NCI-H2196 (cell line): ENCODE data around the gene FBXO31.

Source experiments
- DNase-seq: peaks from one replicate; lab custom pipeline; 2025; ENCODE audit not compliant: unreplicated experiment; lab: John Stamatoyannopoulos, UW

FBXO31 gene, protein sequence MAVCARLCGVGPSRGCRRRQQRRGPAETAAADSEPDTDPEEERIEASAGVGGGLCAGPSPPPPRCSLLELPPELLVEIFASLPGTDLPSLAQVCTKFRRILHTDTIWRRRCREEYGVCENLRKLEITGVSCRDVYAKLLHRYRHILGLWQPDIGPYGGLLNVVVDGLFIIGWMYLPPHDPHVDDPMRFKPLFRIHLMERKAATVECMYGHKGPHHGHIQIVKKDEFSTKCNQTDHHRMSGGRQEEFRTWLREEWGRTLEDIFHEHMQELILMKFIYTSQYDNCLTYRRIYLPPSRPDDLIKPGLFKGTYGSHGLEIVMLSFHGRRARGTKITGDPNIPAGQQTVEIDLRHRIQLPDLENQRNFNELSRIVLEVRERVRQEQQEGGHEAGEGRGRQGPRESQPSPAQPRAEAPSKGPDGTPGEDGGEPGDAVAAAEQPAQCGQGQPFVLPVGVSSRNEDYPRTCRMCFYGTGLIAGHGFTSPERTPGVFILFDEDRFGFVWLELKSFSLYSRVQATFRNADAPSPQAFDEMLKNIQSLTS

DNA sequence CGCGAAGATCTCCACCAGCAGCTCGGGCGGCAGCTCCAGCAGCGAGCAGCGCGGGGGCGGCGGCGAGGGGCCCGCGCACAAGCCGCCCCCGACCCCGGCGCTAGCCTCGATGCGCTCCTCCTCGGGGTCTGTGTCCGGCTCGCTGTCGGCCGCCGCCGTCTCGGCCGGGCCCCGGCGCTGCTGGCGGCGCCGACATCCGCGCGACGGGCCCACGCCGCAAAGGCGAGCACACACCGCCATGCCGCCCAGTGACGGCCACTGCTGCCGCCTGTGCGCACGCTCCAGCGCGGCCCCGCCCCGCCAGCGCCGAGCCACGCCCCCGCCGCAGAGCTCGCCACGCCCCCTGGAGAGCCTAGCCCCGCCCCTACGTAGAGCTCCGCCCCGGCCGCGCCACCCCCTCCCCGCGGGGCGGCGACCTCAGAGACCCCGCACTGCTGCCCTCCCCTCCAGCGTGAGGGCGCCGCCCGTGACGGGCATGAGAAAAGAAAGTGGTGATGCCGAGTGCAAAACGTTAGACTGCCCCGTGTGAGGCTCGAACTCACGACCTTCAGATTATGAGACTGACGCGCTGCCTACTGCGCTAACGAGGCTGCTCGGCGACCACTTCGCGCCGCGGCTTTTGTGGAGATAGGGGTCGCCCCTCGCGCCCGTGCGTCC, at the start of gene FBXO31:
FBXO31 (minus strand) TSS at position 272 of the 657 bp plus-strand sequence; CDS start at position 240, 32 bp downstream.
- peak; percentile 83 for DNase-seq

DNA sequence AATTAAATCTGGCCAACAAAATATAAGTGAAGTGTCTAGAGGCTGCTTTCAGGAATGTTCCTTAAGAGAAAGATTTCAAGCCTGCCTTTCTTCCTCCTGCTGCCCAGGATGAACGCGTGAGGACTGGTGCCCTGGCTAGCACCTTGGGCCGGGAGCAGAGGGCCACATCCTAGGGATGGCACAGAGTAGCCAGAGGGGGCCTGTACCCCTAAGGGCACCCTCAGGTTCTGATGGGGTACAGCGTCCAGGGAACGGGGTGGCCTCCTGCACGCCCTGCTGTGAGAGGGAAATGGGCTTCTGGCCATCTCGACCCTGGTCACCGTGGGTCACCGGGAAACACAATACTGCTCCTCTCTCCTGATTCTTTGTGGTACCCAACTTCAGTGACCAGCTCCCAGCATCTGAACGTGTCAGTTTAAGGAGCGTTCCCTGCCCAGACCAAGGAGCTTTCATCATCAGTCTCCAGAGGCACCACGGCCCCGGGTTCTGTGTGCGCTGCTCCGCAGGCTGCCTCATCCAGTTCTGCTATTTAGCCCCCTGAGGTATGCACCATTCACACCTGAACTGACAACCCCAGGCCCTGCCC, 48.8 kb upstream of the FBXO31 start:
- DNase-seq: no peak

DNA sequence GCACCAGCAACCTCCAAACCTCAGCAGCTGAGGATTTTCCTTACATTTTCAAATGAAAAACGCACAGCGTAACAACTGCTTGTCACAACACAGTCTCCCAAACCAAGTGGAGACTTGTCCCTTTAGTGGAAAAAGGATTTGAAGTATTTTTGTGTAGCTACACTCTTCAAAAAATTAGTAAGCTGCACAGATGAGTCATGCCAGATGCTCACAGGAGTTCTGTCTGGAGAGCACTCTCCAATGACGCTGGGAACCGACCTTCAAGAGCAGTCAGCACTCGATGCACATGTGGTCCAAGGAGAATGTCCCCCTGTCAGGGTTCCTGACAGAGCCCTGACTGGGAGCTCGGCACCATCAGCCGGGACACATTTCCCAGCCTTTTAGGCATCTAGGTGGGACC, 48.4 kb upstream of the FBXO31 start:
- no peak for DNase-seq

DNA sequence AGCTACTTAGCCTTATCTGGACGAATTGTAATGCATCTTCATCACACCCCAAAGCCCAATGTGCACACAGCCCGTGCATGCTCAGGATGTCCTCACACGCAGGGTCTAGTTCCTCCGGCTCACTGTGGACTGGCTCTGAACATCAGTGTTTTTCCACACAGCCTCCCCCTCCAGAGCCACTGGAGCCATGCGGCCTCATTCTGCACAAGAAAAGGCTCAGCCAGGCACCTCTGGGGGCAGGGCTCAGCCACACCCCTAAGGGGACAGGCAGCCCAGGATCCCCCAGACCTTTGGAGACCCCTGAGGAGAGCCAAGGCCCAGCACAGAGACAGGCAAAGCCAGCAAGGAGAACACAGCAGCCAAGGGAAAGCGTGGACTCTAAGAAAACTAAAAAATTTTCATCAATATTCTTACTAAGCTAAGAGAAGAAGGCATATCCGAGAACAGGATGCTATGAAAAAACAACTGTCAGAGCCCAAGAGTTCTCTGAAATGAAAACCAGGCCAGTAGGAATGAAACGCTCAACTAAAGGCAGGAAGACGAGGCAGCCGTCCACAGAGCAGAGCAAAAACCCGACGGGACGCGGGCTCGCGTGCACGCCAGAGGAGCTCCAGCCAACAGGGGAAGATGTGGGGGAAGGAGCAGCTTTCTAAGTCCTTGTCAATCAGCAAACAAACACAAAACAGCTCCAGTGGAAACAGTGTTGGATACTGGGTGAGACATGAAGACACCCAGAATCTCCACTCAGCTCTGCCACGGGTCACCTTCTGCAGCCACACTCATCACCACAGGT, 43.0 kb upstream of the FBXO31 start:
- no peak for DNase-seq

DNA sequence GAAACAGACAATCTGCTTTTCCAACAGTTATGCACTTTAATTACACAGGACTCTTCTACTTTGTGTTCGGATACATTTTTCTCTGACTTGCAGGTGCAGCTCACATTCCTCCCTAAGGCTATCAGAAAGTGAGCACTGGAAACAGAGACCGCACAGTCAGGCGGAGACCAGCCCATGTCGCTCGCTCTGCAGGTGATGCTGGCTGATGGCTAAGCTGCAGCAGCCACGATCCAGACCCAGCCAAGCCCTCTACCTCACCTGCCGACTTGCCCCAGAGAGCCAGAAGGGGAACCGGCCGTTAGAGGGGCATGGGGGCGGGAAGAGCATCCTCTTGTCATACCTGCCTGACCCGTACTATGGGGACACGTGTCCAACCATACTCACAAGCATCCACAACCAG, 42.4 kb upstream of the FBXO31 start:
- DNase-seq: no peak

DNA sequence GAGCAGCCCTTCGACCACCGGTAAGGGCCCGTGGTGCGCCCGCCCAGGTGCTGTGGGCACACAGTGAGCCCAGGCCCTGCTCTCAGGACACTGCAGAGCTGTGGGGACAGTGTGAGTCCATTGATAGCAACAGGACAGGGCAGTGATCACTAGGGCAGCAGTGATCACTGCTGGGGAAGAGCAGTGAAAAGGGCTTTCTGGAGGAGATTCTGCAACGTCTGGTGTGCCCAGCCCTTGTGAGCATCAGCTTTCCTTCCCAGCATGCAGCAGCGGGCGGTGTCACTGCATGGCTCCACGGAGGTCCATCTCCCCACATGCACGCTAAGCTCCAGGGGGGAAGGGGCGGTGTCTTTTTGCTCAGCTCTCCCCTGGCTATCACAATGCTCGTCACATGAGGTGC, 40.7 kb upstream of the FBXO31 start:
- DNase-seq: no peak

DNA sequence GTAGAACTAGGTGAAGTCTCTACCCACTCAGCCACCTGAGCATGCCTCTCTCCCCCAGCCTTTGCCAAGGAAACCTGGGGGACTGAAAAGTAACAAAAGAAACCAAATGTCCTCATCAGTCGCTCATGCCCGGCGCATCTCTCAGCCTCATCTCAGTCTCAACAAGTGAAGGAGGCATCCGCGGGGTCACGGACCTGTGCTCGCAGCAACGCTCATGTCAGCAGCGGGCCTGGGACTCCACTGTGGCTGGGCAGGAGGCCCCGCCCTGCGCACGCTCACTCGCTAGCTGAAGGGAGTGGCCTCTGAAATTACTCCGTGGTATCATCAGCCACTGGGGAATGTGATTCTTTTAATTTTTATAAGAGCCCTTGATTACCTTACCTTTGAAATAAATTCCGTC, 39.9 kb upstream of the FBXO31 start:
- no peak for DNase-seq

DNA sequence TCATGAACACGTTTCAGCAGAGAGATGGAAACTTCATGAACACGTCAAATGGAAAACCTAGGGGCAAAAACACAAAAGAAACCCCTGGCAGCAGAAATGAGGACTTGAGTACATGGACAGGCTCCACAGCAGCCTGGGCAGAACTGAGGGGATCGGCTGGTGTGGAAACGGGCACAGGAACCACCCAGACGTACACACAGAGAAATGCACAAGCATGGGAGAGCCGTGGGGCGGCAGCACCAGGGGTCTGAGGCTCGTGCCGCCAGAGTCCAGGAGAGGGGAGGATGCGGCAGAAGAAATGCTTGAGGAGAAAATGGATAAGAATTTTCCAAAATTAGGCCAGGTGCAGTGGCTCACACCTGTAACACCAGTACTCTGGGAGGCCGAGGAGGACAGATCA, 38.5 kb upstream of the FBXO31 start:
- no peak for DNase-seq

DNA sequence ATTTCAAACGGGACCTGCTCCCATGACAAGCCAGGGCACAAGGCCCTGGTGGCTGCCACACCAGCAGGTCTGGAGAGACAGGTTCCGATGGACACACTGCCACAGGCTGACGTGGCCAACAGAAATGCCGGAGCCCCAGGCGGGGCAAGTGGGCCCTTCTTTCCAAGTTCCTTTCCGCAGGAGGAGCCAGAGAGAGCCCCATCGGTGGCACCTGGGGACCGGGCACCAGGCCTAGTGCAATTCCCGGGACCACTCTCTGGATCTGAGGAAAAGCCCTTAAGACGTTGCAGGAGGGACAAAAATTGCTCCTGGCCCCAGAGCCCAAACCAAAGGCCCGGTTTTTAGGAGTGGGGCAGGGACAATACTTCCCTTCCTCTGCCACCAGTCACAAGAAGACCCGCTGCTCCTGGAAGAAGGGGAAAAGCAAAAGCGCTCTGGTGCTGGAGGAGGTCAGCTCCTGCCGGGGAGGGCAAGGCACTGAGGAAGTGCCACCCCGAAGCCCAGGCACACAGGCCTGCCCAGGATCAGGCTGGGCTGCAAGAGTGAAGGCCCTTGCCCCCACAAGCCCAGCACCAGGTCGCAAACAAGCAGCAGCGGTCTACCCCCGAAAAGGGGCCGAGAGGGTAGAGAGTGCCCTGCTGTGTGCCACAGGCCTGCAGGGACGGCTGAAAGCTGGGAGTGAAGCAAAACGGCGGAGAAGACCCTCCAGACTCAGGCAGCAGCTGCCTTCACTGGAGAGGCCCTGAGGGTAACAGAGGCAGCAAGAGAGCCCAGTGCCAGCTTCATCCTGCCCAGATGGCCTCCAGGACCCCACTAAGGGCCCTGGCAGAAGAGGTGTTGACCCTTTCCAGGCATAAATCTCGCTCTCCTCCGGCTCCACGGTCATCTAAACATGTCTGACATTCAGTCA, 37.7 kb upstream of the FBXO31 start:
- DNase-seq: no peak

DNA sequence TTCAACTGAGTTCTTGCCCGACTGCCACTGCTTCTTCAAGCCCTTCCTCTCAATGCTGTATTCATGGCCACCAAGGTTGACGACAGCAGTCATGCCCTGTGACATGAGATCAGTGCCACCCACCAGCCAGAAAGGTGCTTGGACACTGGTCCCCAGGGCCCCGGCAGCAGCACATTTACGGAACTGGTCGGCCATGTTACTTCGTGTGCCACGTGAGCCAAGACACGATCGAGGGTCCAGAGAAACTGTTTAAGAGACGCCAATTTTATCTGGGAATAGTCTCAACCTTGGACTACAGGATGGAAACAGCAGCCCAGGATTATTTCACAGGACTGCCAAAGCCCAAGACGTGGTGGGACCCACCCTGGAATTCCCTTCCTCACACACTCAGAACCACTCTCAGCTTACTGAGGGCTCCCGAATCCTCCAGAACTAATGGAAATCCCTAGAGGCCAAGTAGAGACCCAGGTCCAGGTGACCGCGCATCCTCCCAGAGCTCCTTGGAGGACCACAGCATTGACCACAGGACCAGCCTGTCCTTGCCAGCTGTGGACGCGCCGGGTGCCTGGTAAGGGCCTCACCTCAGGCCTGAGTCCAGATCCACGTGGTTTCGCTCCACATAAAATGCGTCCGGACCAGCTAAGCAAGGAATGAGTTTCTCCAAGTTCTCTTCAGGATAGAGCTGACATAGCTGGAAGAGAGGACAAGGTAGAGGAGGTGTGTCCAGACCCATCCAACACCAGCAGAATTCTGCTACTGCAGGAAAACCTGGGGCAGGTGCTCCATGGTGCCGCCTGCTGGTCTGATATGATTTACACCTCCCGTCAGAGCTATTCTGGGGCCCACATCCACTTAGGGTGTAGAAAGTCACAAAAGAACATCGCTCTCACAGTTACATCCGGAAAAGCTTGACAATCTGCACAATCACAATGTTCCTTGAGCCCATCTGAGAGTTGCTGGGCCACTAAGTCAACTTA, 36.7 kb upstream of the FBXO31 start:
- DNase-seq: no peak

DNA sequence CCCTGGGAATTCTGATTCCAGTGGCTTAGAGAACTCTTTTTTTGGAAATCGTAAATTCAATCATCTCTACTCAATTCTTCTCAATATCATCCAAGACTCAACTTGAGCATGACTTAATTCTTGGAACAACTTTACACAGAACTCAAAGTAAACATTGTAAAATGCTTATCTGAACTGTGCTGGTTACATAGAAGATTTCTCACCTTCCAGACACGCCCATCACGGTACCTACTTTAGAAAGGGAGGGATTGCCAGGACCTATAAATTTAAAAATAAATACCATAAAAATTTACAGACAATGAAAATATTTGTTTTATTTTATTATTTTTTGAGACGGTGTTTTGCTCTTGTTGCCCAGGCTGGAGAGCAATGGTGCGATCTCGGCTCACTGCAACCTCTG, 35.1 kb upstream of the FBXO31 start:
- DNase-seq: no peak

DNA sequence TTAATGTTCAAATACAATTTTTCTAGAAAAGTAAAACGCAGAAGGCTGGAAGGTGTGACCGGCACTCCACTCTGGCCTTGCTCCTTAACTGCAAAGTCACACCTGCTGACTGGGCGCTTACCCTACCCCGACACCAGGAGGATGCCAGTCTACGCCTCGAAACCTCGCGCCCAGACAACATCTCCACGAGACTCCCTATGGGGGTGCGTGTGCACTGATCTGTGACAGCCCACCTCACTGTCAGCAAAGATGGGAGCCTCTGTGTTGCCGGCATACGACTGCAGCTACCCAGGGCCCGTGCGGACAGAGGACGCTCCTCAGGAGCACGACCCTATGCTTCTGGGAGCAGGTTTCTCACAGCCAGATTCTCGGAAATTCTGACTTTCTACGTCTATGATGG, 34.6 kb upstream of the FBXO31 start:
- DNase-seq: no peak

DNA sequence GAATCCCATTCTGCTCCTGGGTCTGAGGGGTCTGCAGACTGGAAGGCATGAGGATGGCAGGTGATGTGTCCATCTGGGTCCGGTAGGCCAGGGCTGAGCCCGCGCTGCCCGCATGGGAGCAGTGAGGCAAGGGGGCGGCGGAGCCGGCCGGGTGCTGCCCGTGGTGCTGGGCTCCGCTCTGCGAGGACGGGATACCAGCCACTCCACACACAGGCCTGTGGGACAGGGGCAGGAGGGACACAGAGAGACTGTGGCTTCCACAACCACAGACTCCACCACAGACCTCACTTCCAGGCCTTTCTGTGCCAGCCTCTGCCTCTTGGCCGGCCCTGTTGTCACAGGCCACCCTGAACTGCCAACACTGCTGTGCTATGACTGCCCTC, 33.9 kb upstream of the FBXO31 start:
- DNase-seq: no peak

DNA sequence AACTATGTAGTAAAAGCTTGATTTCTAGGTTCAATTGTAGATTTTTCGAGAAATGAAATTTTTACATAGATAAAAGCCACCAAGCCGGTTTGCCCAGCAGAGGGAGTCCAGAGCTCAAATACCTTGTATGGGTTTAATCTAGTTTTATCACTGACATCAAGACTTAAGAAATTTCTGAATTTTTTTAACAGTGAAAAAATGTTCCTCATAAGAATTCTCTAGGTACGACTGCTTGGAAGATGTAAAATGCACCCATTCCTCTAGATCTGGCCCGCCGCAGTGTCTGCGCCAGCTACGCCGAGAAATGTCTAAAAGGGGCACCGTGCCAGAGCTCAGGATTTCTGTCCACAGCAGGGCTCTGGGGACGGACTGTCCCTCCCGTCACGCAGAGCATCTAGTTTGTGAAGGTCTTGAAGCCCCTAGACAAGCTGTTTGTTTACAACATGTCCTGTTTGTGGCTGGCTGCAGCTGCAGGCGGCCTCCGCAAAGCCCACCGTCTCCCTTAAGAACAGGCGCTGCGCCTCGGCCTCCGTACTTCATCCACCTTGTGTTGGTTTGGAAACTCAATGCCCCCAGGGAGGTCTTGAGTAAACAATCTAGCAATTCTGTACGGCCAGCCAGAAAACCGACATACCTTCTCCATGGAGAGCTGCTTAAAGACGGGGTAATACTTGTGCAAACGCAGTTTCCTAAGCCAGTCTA, 33.4 kb upstream of the FBXO31 start:
- peak; percentile 16 for DNase-seq

DNA sequence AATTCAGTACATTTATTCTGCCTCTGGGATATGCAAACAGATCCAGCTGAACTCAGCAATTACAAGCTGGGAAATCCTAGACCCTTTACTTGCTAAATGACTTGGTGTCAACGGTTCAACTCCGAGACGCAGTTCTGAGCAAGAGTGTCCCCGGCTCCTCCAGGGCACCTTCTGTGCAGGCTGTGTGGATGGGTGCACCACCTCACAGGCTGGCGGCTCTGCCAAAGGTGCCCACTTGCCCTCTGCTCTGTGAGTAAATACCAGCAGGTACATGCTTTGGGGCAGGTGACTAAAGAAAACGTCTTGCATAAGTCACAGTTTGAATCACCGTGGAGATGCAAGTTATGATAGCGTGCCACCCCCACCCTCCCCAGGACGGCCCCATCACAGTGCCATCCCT, 31.9 kb upstream of the FBXO31 start:
- no peak for DNase-seq

DNA sequence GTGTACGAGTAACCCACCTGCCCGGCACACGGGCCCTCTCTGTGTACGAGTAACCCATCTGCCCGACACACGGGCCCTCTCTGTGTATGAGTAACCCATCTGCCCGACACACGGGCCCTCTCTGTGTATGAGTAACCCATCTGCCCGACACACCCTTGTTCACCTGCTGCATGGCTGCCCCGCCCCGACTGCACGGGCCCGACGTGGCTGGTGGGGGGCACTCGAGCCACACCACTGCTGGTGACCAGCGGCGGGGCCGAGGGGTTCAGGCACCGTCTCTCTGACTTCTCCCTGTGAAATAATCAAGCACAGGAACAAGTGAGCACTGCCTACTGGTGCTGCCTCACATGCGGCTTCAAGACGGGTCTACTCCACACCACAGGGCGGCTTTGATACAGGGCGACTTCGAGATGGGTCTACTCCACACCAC, 30.7 kb upstream of the FBXO31 start:
- no peak for DNase-seq

DNA sequence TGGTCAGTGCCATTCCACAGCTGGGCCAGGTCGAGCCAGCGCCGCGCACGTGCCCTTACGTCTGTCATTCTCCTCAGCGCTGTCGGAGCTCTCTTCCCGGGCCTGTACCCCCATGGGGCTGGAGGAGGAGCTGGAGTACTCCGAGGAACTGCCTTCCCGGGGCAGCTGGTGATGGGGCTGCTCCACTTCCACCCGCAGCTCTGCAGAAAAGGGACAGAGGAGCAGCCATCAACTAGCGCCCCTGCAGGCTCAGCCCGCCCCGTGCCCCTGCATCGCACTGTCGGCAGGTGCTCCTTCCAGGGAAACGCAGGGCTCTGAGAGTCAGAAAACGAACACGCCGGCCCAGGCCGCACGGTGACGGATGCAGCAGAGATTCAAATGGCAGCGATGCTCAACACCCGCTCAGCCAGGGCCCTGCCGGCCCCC, 29.4 kb upstream of the FBXO31 start:
- DNase-seq: no peak

DNA sequence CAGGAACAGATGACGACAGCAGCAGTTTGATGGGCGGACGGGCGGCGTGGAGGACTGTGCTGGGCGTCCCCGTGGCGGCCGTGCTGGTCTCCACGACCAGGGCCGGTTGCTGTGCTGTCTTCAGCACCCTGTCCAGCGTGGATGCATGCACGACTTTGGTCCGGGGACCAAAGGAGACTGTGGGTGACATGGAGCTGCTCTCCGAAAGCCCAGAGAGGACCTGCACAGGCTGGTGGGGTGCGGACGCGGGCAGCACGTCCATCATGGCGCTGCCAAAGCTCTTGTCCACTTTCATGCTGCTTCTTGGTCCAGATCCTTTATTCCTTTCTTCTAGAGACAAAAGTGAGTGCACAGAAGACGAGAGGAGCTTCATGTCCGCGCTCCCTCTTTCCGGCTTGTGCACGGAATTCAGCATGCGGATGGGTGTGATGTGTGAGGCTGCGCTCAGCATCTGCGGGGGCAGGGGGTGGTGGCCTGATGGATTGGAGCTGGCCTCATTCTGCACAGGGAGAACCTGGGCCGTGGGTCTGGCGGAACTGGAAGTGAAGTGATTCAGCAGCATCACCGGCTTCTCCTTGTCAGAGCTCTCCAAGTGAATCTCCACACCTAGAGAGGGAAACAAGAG, 28.9 kb upstream of the FBXO31 start:
- no peak for DNase-seq
